CD8-positive, alpha-beta memory T cell (primary cell): Measurements from ENCODE around the gene MAGEB17. TPM values are rescaled to one million over a fixed set of nuclear protein-coding genes. Genes with fewer than 3 reads are reported as not detected.

Experiments used
- CTCF ChIA-PET: fragments of 350-600 bp; sonication (Branson Sonifier 250); formaldehyde crosslinking; loops from one replicate; lab custom pipeline; 2021; ENCODE audit warnings: antibody characterized with exemption; lab: Charles Lee
- POLR2A ChIA-PET: fragments of 350-600 bp; sonication (Branson Sonifier 250); formaldehyde crosslinking; loops from one replicate; lab custom pipeline; 2021; ENCODE audit warnings: antibody characterized with exemption; lab: Charles Lee
- DNase-seq, 5 donors: peaks; one replicate each; pipeline versions ENCODE4 v3.0.0 to v3.0.0-alpha.2; 2020 to 2022; ENCODE audit warnings: mixed read lengths in 1 of 5
- H3K27ac ChIP-seq: one replicate; pipeline ENCODE4 v1.7.0; 2013; ENCODE audit warnings: low read depth, mild to moderate bottlenecking, low read length, moderate library complexity
- H3K27me3 ChIP-seq: 2 replicates; pipeline ENCODE4 v1.7.0; 2013; ENCODE audit warnings: low read length, mild to moderate bottlenecking; ENCODE audit not compliant: insufficient read depth, poor library complexity, severe bottlenecking
- H3K36me3 ChIP-seq: 2 replicates; pipeline ENCODE4 v1.7.0; 2013; ENCODE audit warnings: mild to moderate bottlenecking, low read length, moderate library complexity; ENCODE audit not compliant: insufficient read depth
- H3K4me1 ChIP-seq: 2 replicates; pipeline ENCODE4 v1.7.0; 2013; ENCODE audit warnings: mild to moderate bottlenecking, low read length, moderate library complexity; ENCODE audit not compliant: insufficient read depth
- H3K4me3 ChIP-seq: 2 replicates; pipeline ENCODE4 v1.7.0; 2013; ENCODE audit warnings: mild to moderate bottlenecking, low read length
- H3K9me3 ChIP-seq: 2 replicates; pipeline ENCODE4 v1.7.0; 2013; ENCODE audit warnings: mild to moderate bottlenecking, low read length
- H3K27ac Mint-ChIP-seq, 8 donors: one replicate each; pipeline ENCODE4 v1.8.0; 2020 to 2021; ENCODE audit warnings: mixed read lengths in 8 of 8, mild to moderate bottlenecking in 6 of 8, inconsistent platforms in 3 of 8, moderate library complexity in 3 of 8
- H3K27me3 Mint-ChIP-seq, 2 donors: one replicate each; pipeline ENCODE4 v1.8.0; 2020 to 2021; ENCODE audit warnings: mixed read lengths in 2 of 2, mild to moderate bottlenecking in 1 of 2, moderate library complexity in 1 of 2
- H3K36me3 Mint-ChIP-seq, 3 donors: one replicate each; pipeline ENCODE4 v1.8.0; 2020 to 2021; ENCODE audit warnings: mixed read lengths in 3 of 3, inconsistent platforms in 1 of 3, mild to moderate bottlenecking in 1 of 3
- H3K4me1 Mint-ChIP-seq, 3 donors: one replicate each; pipeline ENCODE4 v1.8.0; 2020 to 2021; ENCODE audit warnings: mixed read lengths in 3 of 3, inconsistent platforms in 1 of 3, mild to moderate bottlenecking in 1 of 3
- H3K4me3 Mint-ChIP-seq, 7 donors: one replicate each; pipeline ENCODE4 v1.8.0; 2020 to 2021; ENCODE audit warnings: mixed read lengths in 7 of 7, mild to moderate bottlenecking in 6 of 7, moderate library complexity in 4 of 7, inconsistent platforms in 2 of 7
- H3K9me3 Mint-ChIP-seq, 5 donors: one replicate each; pipeline ENCODE4 v1.8.0; 2020 to 2022; ENCODE audit warnings: mixed read lengths in 5 of 5, mild to moderate bottlenecking in 3 of 5, moderate library complexity in 2 of 5, inconsistent platforms in 1 of 5
- polyA plus RNA-seq: library from polyadenylated mRNA; unstranded; fragments of 300-500 nt; fragmentation: Illumina TruSeq; gene quantifications from one replicate; pipeline ENCODE4 v1.2.3, GENCODE V29; 2021
- total RNA-seq, 2 experiments: library from RNA; stranded (reverse); gene quantifications; one replicate each; pipeline ENCODE4 v1.2.3, GENCODE V29; 2021

Gene MAGEB17
- total and polyA plus RNA-seq, 3 experiments from 2014 or later: not detected

GRCh38 chrX:16215660-16216059, 48.4 kb downstream of the MAGEB17 start:
- Histone ChIP-seq H3K9me3 (no peaks in the 10 kb centered on the region), H3K27me3 (no peaks in the 10 kb centered on the region), H3K4me1 (no peaks in the 10 kb centered on the region), H3K27ac (no peak overlapping the region), H3K36me3 (no peaks in the 10 kb centered on the region), H3K4me3 (no peak overlapping the region)
- CTCF ChIA-PET: no interaction called here
- peaks cover 0 to 5% of the 10 kb centered on the region in 2 donors for H3K27me3 Mint-ChIP-seq
- peaks cover 0 to 1% (median 0%) of the 10 kb centered on the region in 5 donors for H3K9me3 Mint-ChIP-seq
- DNase-seq: no peak
- no peak overlapping the region for H3K27ac Mint-ChIP-seq
- no peaks in the 10 kb centered on the region for H3K4me1 Mint-ChIP-seq
- no peak overlapping the region for H3K4me3 Mint-ChIP-seq
- no peaks in the 10 kb centered on the region for H3K36me3 Mint-ChIP-seq
- POLR2A ChIA-PET: no interaction called here

Other genes starting within 250 kb of the MAGEB17 start
- under 1 TPM; 0.20 to 0.22 TPM for gene GRPR, start 43.9 kb upstream of the MAGEB17 start, total RNA-seq
- gene GRPR, start 43.9 kb upstream of the MAGEB17 start, polyA plus RNA-seq: not detected